ENCODE measurements around the gene TFCP2L1. TPM values are rescaled to one million over a fixed set of nuclear protein-coding genes. Genes with fewer than 3 reads are reported as not detected.

TFCP2L1 gene
- total RNA-seq, 4 donors from 2014 or later = 0.31 to 5.7 (median 0.41) TPM

- no peaks in the 10 kb centered on the region for H3K9me3 ChIP-seq
- no peak for ATAC-seq
- 81% methylated on average over 7 of the region's 7 CpGs; no CpG with 5 or more reads in 1 of the 2 donors for WGBS, 2 donors (ENCODE audit: low coverage in 1 of 2)
- no peaks in the 10 kb centered on the region for H3K4me1 ChIP-seq
- TF ChIP-seq EP300 (IDR thresholded peaks at IDR 0.05) = no peak
- no peak for TF ChIP-seq POLR2AphosphoS5 (IDR thresholded peaks at IDR 0.05)
- TF ChIP-seq CTCF (IDR thresholded peaks at IDR 0.05) = no peak
- no peak for TF ChIP-seq POLR2A (IDR thresholded peaks at IDR 0.05)
- H3K27me3 ChIP-seq = no peaks in the 10 kb centered on the region
- no peak overlapping the region for H3K27ac ChIP-seq
- H3K4me3 ChIP-seq = no peak overlapping the region
- no peaks in the 10 kb centered on the region for H3K36me3 ChIP-seq
Observed at GRCh38 chr2:121184248-121184862, 100.6 kb downstream of the TFCP2L1 start.

- Histone ChIP-seq H3K36me3 (no peaks in the 10 kb centered on the region), H3K27me3 (no peaks in the 10 kb centered on the region), H3K4me3 (no peak overlapping the region), H3K4me1 (no peaks in the 10 kb centered on the region), H3K9me3 (no peaks in the 10 kb centered on the region), H3K27ac (no peak overlapping the region)
- WGBS, 2 donors (ENCODE audit: low coverage in 1 of 2) = 45 to 55% methylated on average over 2 of the region's 4 CpGs
- no peak for ATAC-seq
- TF ChIP-seq EP300 (IDR thresholded peaks at IDR 0.05) (no peak), POLR2A (IDR thresholded peaks at IDR 0.05) (no peak), POLR2AphosphoS5 (IDR thresholded peaks at IDR 0.05) (no peak), CTCF (IDR thresholded peaks at IDR 0.05) (no peak)
Observed at GRCh38 chr2:121182520-121182919, 102.5 kb downstream of the TFCP2L1 start.

- H3K27ac ChIP-seq = no peak overlapping the region
- H3K27me3 ChIP-seq = no peaks in the 10 kb centered on the region
- 81 to 92% methylated on average over 5 to 10 of the region's 10 CpGs for WGBS, 2 donors (ENCODE audit: low coverage in 1 of 2)
- no peaks in the 10 kb centered on the region for H3K4me1 ChIP-seq
- H3K4me3 ChIP-seq = no peak overlapping the region
- TF ChIP-seq CTCF (IDR thresholded peaks at IDR 0.05) (no peak), POLR2A (IDR thresholded peaks at IDR 0.05) (no peak), EP300 (IDR thresholded peaks at IDR 0.05) (no peak), POLR2AphosphoS5 (IDR thresholded peaks at IDR 0.05) (no peak)
- H3K9me3 ChIP-seq = no peaks in the 10 kb centered on the region
- no peak for ATAC-seq
- no peaks in the 10 kb centered on the region for H3K36me3 ChIP-seq
Observed at GRCh38 chr2:121179467-121179866, 105.5 kb downstream of the TFCP2L1 start.

GRCh38 chr2:121178730-121179129 lies 106.3 kb downstream of the TFCP2L1 start:
- H3K4me1 ChIP-seq = no peaks in the 10 kb centered on the region
- ATAC-seq = no peak
- TF ChIP-seq CTCF (IDR thresholded peaks at IDR 0.05) = no peak
- no peak for TF ChIP-seq POLR2A (IDR thresholded peaks at IDR 0.05)
- no peak for TF ChIP-seq EP300 (IDR thresholded peaks at IDR 0.05)
- TF ChIP-seq POLR2AphosphoS5 (IDR thresholded peaks at IDR 0.05) = no peak
- H3K27me3 ChIP-seq = peaks cover 2% of the 10 kb centered on the region
- no peak overlapping the region for H3K27ac ChIP-seq
- H3K4me3 ChIP-seq = no peak overlapping the region
- 87 to 96% methylated on average over 3 to 6 of the region's 11 CpGs for WGBS, 2 donors (ENCODE audit: low coverage in 1 of 2)
- H3K36me3 ChIP-seq = no peaks in the 10 kb centered on the region
- H3K9me3 ChIP-seq = no peaks in the 10 kb centered on the region

- no peaks in the 10 kb centered on the region for H3K9me3 ChIP-seq
- 100% methylated on average over 1 of the region's 1 CpG; no CpG with 5 or more reads in 1 of the 2 donors for WGBS, 2 donors (ENCODE audit: low coverage in 1 of 2)
Observed at GRCh38 chr2:121177896-121178295, 107.1 kb downstream of the TFCP2L1 start.

More at GRCh38 chr2:121177896-121178295, 107.1 kb downstream of the TFCP2L1 start:
- Histone ChIP-seq H3K27ac (no peak overlapping the region), H3K4me1 (no peaks in the 10 kb centered on the region), H3K4me3 (no peak overlapping the region), H3K27me3 (peaks cover 9% of the 10 kb centered on the region), H3K36me3 (no peaks in the 10 kb centered on the region)
- TF ChIP-seq POLR2A (IDR thresholded peaks at IDR 0.05) = no peak
- TF ChIP-seq EP300 (IDR thresholded peaks at IDR 0.05) = no peak
- no peak for TF ChIP-seq POLR2AphosphoS5 (IDR thresholded peaks at IDR 0.05)
- no peak for TF ChIP-seq CTCF (IDR thresholded peaks at IDR 0.05)
- ATAC-seq = no peak
